Hepatic stellate cell (primary cell): ENCODE data around the gene ANAPC2.

Source experiments
- DNase-seq: peaks from one replicate; pipeline ENCODE4 v3.0.0; 2011; ENCODE audit warnings: low spot score

ANAPC2 gene

GRCh38 chr9:137175345-137175961, 12.9 kb downstream of the ANAPC2 start:
- no peak for DNase-seq

- no peak for DNase-seq
Observed at GRCh38 chr9:137174722-137175293, 13.6 kb downstream of the ANAPC2 start.

GRCh38 chr9:137173796-137174664, 14.3 kb downstream of the ANAPC2 start:
- DNase-seq = no peak

- no peak for DNase-seq
Observed at GRCh38 chr9:137172901-137173795, 15.2 kb downstream of the ANAPC2 start.

- no peak for DNase-seq
Observed at GRCh38 chr9:137171149-137171900, 17.0 kb downstream of the ANAPC2 start.

- DNase-seq = no peak
Observed at GRCh38 chr9:137170486-137171148, 17.7 kb downstream of the ANAPC2 start.

- DNase-seq = no peak
Observed at GRCh38 chr9:137169896-137170358, 18.4 kb downstream of the ANAPC2 start, which contains the start of gene LRRC26. Gene LRRC26, minus strand, starts transcription at chr9:137170051. Its CDS starts 108 bp downstream, at chr9:137169943.

- no peak for DNase-seq
Observed at GRCh38 chr9:137168904-137169856, 19.2 kb downstream of the ANAPC2 start.

- no peak for DNase-seq
Observed at GRCh38 chr9:137168573-137168903, 19.8 kb downstream of the ANAPC2 start.

GRCh38 chr9:137167747-137168572, 20.4 kb downstream of the ANAPC2 start:
- DNase-seq = no peak

- no peak for DNase-seq
Observed at GRCh38 chr9:137167277-137167746, 21.0 kb downstream of the ANAPC2 start.

- no peak for DNase-seq
Observed at GRCh38 chr9:137166380-137167229, 21.8 kb downstream of the ANAPC2 start.

GRCh38 chr9:137165250-137165836, 23.0 kb downstream of the ANAPC2 start:
- DNase-seq = no peak

GRCh38 chr9:137164370-137165249, 23.8 kb downstream of the ANAPC2 start:
- DNase-seq = no peak

GRCh38 chr9:137163805-137164204, 24.6 kb downstream of the ANAPC2 start:
- no peak for DNase-seq

- DNase-seq = no peak
Observed at GRCh38 chr9:137163365-137163715, 25.0 kb downstream of the ANAPC2 start.
